ENCODE results near the gene RANBP9.

RANBP9 gene

DNA sequence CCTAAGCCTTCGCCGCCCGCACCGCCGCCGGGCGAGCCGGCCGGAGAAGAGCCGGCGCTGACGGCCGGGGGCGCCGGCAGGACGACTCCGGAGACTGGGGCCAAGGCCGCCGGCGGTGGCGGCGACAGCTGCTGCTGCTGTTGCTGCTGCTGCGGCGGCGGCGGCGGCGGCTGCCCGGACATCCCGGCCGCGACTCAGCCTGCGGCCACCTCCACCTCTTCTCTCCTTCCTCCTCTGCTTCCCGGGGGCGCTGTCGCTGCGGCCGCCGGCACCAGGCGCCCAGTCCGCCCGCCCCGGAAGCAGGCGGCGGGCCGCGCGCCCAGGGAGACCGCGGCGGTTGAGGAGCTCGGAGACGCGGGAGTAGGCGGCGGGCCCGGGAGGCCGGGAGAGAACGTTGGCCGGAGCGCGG is 307 bp downstream of the RANBP9 start:
- H3K9me3 ChIP-seq (ENCODE audit: control insufficient read depth, insufficient read depth, low read length) = no peaks in the 10 kb centered on the region
- no peak overlapping the region for H3K27ac ChIP-seq (ENCODE audit: low read length)
- no CpG with 5 or more reads among the region's 62 CpGs for WGBS (ENCODE audit: insufficient coverage, insufficient read length)
- H3K4me3 ChIP-seq (ENCODE audit: low read length) = peak overlapping the region; percentile 99
- DNase-seq (ENCODE audit: low read depth, low spot score) = no peak
- H3K4me1 ChIP-seq (ENCODE audit: control insufficient read depth, insufficient read depth, low read length) = no peaks in the 10 kb centered on the region
- peaks cover 2% of the 10 kb centered on the region; the same call in 1 of the 2 replicates for H3K36me3 ChIP-seq (ENCODE audit: control insufficient read depth, insufficient read depth, low read length)
- no peaks in the 10 kb centered on the region for H3K27me3 ChIP-seq (ENCODE audit: control insufficient read depth, insufficient read depth, low read length)

DNA sequence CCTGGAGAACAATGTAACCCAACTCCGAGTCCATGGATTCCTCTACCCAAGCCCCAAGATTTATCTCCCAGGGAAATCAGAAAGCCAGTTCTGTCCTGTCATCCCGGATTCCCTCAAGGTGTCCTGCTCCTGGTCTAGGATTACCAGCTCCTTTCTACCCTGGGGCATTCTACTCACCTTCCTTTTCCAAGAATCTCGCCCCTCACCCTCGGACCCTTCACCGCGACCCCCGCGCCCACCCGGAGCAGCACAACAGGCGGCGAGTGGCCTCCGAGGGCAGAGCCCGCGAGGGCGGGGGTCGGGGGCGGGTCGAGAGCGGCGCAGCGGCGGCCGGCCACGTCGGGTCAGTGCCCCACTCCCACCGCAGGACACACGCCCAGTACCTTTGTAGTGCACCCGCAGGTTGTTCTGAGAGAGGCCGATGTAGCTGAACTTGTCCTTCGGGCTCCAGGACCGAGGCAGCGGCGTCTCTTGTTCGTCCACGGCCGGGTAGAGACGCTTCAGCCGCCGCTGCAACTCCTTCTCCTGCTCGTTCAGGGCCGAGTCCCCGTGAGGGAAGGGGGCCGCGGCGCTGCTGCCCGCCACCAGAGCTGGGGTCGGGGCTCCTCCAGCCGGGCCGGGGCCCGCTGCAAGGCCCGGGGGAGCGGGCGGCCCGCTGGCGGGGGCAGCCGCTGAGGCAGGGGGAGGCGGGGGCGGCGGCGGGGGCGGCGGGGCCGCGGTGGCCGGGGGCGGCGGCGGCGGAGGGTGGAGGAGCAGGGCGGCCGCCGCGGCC is 897 bp downstream of the RANBP9 start:
- no peak overlapping the region for H3K27ac ChIP-seq (ENCODE audit: low read length)
- no peaks in the 10 kb centered on the region for H3K27me3 ChIP-seq (ENCODE audit: control insufficient read depth, insufficient read depth, low read length)
- peaks cover 2% of the 10 kb centered on the region; the same call in 1 of the 2 replicates for H3K36me3 ChIP-seq (ENCODE audit: control insufficient read depth, insufficient read depth, low read length)
- peak overlapping the region; percentile 99 for H3K4me3 ChIP-seq (ENCODE audit: low read length)
- no peaks in the 10 kb centered on the region for H3K4me1 ChIP-seq (ENCODE audit: control insufficient read depth, insufficient read depth, low read length)
- WGBS (ENCODE audit: insufficient coverage, insufficient read length) = no CpG with 5 or more reads among the region's 73 CpGs
- DNase-seq (ENCODE audit: low read depth, low spot score) = no peak
- H3K9me3 ChIP-seq (ENCODE audit: control insufficient read depth, insufficient read depth, low read length) = no peaks in the 10 kb centered on the region

DNA sequence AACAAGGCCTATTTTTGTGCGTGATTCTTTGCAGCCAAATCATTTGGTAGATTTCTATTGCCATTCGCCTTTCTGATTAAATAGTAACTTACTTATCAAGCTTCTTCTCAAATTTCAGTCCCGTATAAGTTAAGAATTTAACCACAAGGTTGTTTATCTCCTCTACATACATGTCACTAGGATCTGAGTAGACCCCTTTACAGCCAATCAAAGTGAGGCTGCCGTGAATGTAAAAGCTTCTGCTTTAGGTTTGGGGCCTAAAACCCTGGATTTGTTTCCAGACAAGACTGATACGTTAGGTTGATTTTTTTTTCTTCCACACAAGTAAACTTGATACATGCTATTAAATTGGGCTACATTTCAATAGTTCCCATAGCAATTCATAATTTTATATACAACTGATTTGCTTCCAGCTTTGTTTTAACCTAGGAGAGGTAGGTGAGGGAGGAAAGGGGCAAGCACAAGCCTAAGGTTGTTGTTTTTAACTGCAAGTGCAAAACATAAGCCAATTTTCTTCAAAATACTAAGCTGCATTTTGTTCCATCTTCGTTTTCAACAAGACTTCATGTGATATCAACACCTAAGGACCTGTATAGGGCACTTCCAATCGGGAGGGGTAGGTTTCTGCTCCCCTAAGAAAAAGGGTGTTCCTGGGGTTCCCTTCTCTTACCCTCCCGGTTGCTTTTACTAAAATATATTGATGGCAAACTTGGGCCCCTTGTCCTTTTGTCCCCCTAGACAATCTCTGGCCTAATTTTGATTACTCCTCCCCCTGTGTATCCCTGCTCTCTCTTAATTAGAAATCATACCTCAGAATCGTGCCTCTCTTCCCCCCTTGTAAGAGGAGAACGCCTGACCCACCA is 1.7 kb downstream of the RANBP9 start:
- Histone ChIP-seq H3K4me1 (ENCODE audit: control insufficient read depth, insufficient read depth, low read length) (no peaks in the 10 kb centered on the region), H3K4me3 (ENCODE audit: low read length) (peak overlapping the region; percentile 99), H3K9me3 (ENCODE audit: control insufficient read depth, insufficient read depth, low read length) (no peaks in the 10 kb centered on the region), H3K27me3 (ENCODE audit: control insufficient read depth, insufficient read depth, low read length) (no peaks in the 10 kb centered on the region), H3K27ac (ENCODE audit: low read length) (no peak overlapping the region), H3K36me3 (ENCODE audit: control insufficient read depth, insufficient read depth, low read length) (peaks cover 2% of the 10 kb centered on the region; the same call in 1 of the 2 replicates)
- DNase-seq (ENCODE audit: low read depth, low spot score) = no peak
- no CpG with 5 or more reads among the region's 10 CpGs for WGBS (ENCODE audit: insufficient coverage, insufficient read length)

DNA sequence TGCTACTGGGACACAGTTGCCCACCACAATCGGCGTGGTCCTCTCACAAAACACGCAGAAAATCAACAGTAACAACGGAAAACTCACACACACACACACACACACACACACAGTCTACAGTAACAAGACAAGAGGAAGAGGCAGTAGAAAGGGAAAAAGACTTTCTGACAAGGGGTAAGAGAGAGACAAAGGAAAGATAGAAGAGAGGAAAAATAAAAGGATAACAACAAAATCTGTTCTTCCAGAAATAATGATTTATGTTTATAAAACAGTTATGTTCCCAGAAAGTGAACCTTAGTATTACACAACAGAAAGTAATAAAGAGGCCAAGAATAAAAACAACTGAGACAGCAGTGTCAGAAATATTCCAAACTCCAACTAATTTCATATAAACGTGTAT is 2.9 kb downstream of the RANBP9 start:
- no peak overlapping the region for H3K27ac ChIP-seq (ENCODE audit: low read length)
- H3K9me3 ChIP-seq (ENCODE audit: control insufficient read depth, insufficient read depth, low read length) = no peaks in the 10 kb centered on the region
- DNase-seq (ENCODE audit: low read depth, low spot score) = no peak
- no peaks in the 10 kb centered on the region for H3K4me1 ChIP-seq (ENCODE audit: control insufficient read depth, insufficient read depth, low read length)
- H3K4me3 ChIP-seq (ENCODE audit: low read length) = no peak overlapping the region
- H3K36me3 ChIP-seq (ENCODE audit: control insufficient read depth, insufficient read depth, low read length) = peaks cover 2% of the 10 kb centered on the region; the same call in 1 of the 2 replicates
- no peaks in the 10 kb centered on the region for H3K27me3 ChIP-seq (ENCODE audit: control insufficient read depth, insufficient read depth, low read length)
- whole genome bisulfite sequencing (ENCODE audit: insufficient coverage, insufficient read length) = no CpG with 5 or more reads among the region's 5 CpGs

DNA sequence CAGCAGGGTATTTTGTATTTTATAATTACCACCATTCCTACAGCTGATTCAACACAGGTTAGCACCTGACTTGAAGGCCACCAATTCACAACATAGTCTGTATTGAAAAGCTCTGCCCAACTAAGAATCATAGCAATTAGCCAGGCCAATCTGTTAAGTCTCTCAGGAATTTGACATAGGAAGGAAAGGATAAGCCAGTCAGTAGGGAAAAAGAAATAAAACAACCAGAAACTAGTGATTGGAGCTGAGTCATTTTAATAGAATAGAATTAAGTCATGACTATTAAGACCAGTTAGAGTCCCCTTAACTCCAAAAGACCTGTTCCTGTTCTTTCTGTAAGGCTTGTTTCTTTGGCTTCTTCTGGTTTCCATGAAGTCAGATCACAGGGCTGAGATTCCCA is 8.1 kb downstream of the RANBP9 start:
- DNase-seq (ENCODE audit: low read depth, low spot score) = no peak
- H3K27me3 ChIP-seq (ENCODE audit: control insufficient read depth, insufficient read depth, low read length) = no peaks in the 10 kb centered on the region
- no peaks in the 10 kb centered on the region for H3K36me3 ChIP-seq (ENCODE audit: control insufficient read depth, insufficient read depth, low read length)
- H3K9me3 ChIP-seq (ENCODE audit: control insufficient read depth, insufficient read depth, low read length) = no peaks in the 10 kb centered on the region
- no peaks in the 10 kb centered on the region for H3K4me1 ChIP-seq (ENCODE audit: control insufficient read depth, insufficient read depth, low read length)
- no peak overlapping the region for H3K27ac ChIP-seq (ENCODE audit: low read length)
- H3K4me3 ChIP-seq (ENCODE audit: low read length) = no peak overlapping the region

DNA sequence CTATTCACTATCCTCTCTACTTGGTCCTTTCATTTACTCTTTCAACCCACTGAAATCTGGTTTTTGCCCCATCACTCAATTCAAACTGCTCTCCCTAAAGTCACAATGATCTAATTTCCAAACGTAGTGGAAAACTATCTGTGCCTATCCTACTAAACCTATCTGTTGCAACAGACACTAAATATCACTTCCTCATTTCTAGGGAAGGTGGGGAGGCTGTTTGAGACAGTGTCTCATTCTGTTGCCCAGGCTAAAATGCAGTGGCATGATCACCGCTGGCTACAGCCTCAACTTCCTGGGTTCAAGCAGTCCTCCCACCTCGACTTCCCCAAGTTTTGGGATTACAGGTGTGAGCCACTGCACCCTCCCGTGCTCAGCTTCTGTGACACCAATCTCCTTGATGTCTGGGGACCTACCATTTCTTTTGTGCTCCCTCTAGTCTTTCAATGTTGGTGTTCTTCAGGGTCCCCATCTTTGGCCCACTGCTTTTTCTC is 8.8 kb downstream of the RANBP9 start:
- no peak overlapping the region for H3K4me3 ChIP-seq (ENCODE audit: low read length)
- no CpG with 5 or more reads among the region's 4 CpGs for WGBS (ENCODE audit: insufficient coverage, insufficient read length)
- no peaks in the 10 kb centered on the region for H3K9me3 ChIP-seq (ENCODE audit: control insufficient read depth, insufficient read depth, low read length)
- no peaks in the 10 kb centered on the region for H3K27me3 ChIP-seq (ENCODE audit: control insufficient read depth, insufficient read depth, low read length)
- H3K27ac ChIP-seq (ENCODE audit: low read length) = no peak overlapping the region
- H3K4me1 ChIP-seq (ENCODE audit: control insufficient read depth, insufficient read depth, low read length) = no peaks in the 10 kb centered on the region
- H3K36me3 ChIP-seq (ENCODE audit: control insufficient read depth, insufficient read depth, low read length) = no peaks in the 10 kb centered on the region
- no peak for DNase-seq (ENCODE audit: low read depth, low spot score)

DNA sequence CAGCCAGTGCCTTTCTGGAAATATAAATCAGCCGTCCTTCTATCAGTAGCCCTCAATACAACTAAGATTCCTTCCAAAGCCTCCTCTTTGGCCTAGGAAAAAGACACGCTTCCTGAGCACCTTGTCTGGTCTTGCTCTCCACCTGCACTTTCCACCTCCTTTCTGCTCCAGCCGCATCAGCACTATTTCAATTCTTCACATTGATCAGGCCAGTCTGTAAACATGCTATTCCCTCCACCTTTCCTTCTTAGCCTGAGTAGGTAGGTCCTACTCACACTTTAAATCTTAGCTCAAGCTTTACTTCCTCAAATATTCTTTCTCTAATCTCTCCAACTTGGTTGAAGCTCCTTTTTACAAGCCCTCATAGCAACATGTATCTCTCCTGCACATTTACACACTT is 11.4 kb downstream of the RANBP9 start:
- WGBS (ENCODE audit: insufficient coverage, insufficient read length) = no CpG with 5 or more reads among the region's 3 CpGs
- no peak overlapping the region for H3K27ac ChIP-seq (ENCODE audit: low read length)
- no peaks in the 10 kb centered on the region for H3K9me3 ChIP-seq (ENCODE audit: control insufficient read depth, insufficient read depth, low read length)
- no peaks in the 10 kb centered on the region for H3K36me3 ChIP-seq (ENCODE audit: control insufficient read depth, insufficient read depth, low read length)
- DNase-seq (ENCODE audit: low read depth, low spot score) = no peak
- no peaks in the 10 kb centered on the region; the same call in 1 of the 2 replicates for H3K4me1 ChIP-seq (ENCODE audit: control insufficient read depth, insufficient read depth, low read length)
- H3K4me3 ChIP-seq (ENCODE audit: low read length) = no peak overlapping the region
- no peaks in the 10 kb centered on the region for H3K27me3 ChIP-seq (ENCODE audit: control insufficient read depth, insufficient read depth, low read length)

DNA sequence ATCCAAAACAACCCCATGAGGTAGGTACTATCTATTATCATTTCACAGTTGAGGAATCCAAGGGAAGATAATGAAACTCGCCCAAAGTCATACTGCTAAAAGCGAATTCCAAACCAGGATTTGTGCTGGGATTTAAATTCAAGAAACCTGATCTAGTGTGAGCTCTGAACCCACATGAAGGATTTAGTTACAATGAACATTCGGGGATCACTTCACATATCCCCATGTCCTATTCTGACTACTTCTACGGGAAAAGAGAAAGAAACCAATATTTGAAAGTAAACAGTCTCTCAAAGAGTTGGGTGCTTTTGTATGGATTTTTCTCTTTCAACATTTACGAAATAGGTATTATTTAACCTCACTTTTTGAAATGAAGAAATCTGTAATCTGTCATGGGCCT is 12.9 kb downstream of the RANBP9 start:
- Histone ChIP-seq H3K27ac (ENCODE audit: low read length) (no peak overlapping the region), H3K4me3 (ENCODE audit: low read length) (no peak overlapping the region), H3K4me1 (ENCODE audit: control insufficient read depth, insufficient read depth, low read length) (no peaks in the 10 kb centered on the region; the same call in 1 of the 2 replicates), H3K27me3 (ENCODE audit: control insufficient read depth, insufficient read depth, low read length) (no peaks in the 10 kb centered on the region), H3K9me3 (ENCODE audit: control insufficient read depth, insufficient read depth, low read length) (no peaks in the 10 kb centered on the region), H3K36me3 (ENCODE audit: control insufficient read depth, insufficient read depth, low read length) (no peaks in the 10 kb centered on the region)
- no peak for DNase-seq (ENCODE audit: low read depth, low spot score)
- WGBS (ENCODE audit: insufficient coverage, insufficient read length) = no CpG with 5 or more reads among the region's 5 CpGs

DNA sequence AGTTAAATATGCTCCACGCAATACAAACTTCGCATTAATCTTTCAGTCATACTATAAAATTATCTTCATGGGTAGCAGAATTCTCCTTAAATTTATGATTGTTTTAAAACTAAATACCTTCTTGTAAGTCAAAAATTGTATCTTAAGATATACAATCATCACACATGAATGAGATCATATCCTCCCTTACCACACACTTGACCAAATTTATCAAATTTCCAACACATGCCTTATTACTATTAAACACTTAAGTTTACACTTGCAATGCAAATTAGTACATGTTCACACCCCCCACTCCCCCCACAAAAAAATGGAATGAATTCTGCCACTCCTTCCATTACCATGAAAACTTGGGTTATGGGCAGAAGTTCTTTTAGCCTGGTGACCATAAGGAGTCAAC is 13.8 kb downstream of the RANBP9 start:
- no peaks in the 10 kb centered on the region; the same call in 1 of the 2 replicates for H3K4me1 ChIP-seq (ENCODE audit: control insufficient read depth, insufficient read depth, low read length)
- DNase-seq (ENCODE audit: low read depth, low spot score) = no peak
- no CpG with 5 or more reads among the region's 2 CpGs for WGBS (ENCODE audit: insufficient coverage, insufficient read length)

DNA sequence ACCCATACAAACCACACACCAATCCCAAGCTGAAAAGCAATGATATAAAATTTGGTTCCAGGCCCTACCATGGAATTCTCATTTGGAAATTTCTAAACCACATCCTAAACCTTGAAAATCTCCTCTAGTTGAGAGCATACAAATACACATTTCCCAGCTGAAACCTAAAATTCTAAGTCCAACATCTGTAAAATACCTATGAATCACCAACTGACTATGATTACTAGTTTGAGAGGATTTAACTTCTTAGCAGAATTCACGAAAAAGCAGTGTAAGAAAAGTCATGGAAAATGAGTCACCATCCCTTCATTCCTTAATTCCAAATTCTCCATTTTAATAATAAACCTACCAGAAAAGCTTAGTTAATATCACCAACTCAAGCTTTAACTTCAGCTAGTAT is 15.4 kb downstream of the RANBP9 start:
- Histone ChIP-seq H3K4me1 (ENCODE audit: control insufficient read depth, insufficient read depth, low read length) (no peaks in the 10 kb centered on the region; the same call in 1 of the 2 replicates), H3K27me3 (ENCODE audit: control insufficient read depth, insufficient read depth, low read length) (no peaks in the 10 kb centered on the region), H3K27ac (ENCODE audit: low read length) (no peak overlapping the region), H3K4me3 (ENCODE audit: low read length) (no peak overlapping the region), H3K9me3 (ENCODE audit: control insufficient read depth, insufficient read depth, low read length) (no peaks in the 10 kb centered on the region), H3K36me3 (ENCODE audit: control insufficient read depth, insufficient read depth, low read length) (no peaks in the 10 kb centered on the region)
- WGBS (ENCODE audit: insufficient coverage, insufficient read length) = no CpG with 5 or more reads among the region's 1 CpG
- DNase-seq (ENCODE audit: low read depth, low spot score) = no peak

More for the DNA sequence above, 13.8 kb downstream of the RANBP9 start:
- no peaks in the 10 kb centered on the region for H3K9me3 ChIP-seq (ENCODE audit: control insufficient read depth, insufficient read depth, low read length)
- H3K27me3 ChIP-seq (ENCODE audit: control insufficient read depth, insufficient read depth, low read length) = no peaks in the 10 kb centered on the region
- H3K4me3 ChIP-seq (ENCODE audit: low read length) = no peak overlapping the region
- no peaks in the 10 kb centered on the region for H3K36me3 ChIP-seq (ENCODE audit: control insufficient read depth, insufficient read depth, low read length)
- H3K27ac ChIP-seq (ENCODE audit: low read length) = no peak overlapping the region

Measured in iPS DF 6.9 (cell line).